Activated CD4-positive, alpha-beta T cell treated with anti-CD3 and anti-CD28 coated beads for 4 hours (primary cell): ENCODE results near the gene LRP2.
A peak's percentile ranks its signal among the peaks of the same experiment; 100 is the strongest.
"Not testable (repeated sequence)": the region's sequence is repeated elsewhere in the genome, so short reads cannot be mapped to it uniquely, and the experiment has no call there.

ENCODE experiments used
- DNase-seq, 2 donors: peaks; one replicate each; pipeline ENCODE4 v3.0.0-alpha.2; 2020

LRP2 gene

DNA sequence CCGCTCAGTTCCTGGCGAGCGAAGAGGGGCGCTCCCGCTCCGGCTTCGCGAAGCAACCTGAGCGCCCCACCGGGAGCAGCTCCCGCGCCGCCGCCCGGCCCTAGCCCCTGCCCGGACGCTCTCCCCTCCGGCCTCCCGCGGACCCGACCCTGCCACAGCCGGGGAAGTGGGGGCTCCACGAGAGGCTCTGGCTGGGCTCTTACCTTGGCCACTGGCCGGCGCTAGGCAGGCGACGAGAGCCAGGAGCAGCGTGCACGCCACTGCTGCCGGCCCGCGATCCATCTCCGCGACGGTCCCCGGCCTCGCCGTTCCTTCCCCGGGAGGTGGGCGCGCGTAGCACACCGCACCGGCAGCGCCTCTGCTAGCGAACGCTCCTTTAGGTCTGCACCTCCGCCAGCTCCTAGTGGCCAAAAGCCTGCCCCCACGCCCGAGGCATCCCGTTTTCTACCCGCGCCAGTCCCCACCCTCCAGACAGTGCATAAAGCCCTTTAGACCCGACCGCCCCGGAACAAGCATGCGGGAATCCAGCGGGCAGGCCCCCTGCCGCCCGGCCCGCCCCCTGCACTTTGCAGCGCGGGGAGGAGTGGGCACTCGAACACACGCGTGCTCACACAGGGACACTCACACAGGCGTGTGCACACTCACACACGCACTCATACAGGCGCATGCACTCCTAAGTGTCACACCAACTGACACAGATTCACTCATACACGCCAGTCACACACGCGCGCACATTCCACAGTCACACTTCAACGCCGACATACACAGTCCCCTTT is at the start of gene LRP2:
TSS of gene LRP2 (minus strand) at position 417 of the 776 bp plus-strand sequence. CDS start at position 282, 135 bp downstream.
- peak in 1 of 2 donors; percentile 19 for DNase-seq

DNA sequence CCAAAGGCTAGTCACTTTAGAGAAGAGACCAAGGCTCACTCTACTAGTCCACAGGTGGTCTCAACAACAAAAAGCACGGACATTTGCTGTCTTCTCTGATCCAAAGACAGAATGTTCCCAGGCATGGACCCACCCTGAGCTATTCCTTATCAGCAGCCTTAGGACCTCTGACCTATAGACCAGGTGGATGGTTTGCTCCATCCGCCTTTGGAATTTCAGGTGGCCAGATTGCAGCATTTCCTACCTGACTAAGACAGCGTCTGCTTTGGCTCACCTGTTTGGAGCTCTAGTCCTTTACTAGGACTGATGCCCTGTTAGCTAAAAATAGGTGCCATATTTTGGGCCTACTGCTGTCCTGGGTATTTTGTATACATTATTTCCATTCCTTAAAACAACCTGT is 44.6 kb upstream of the LRP2 start:
- DNase-seq: no peak

DNA sequence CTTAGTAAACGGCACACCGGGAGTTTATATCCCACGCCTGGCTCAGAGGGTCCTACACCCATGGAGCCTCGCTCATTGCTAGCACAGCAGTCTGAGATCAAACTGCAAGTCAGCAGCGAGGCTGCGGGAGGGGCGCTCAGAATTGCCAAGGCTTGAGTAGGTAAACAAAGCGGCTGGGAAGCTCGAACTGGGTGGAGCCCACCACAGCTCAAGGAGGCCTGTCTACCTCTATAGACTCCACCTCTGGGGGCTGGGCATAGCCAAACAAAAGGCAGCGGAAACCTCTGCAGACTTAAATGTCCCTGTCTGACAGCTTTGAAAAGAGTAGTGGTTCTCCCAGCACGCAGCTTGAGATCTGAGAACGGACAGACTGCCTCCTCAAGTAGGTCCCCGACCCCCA is 37.2 kb upstream of the LRP2 start:
- not testable (repeated sequence) for DNase-seq

DNA sequence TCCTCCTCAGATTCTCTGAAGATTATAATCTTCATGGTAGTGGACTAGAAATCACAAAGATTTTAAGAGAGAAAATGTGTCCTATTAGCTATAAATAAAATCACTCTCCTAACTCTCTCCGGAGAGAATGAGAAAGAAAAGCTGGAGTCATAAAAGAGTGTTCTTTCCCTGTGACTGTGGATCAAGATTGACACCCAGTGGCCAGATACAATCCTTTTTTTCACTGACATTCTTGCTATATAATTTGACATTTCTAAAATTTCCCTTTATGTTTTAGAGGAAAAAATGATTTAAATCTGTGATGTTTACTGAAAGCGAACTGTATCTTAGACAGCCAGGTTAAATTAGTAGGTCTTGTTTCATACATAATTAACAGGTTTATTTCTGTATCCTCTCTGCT is 35.4 kb upstream of the LRP2 start:
- DNase-seq: no peak

- no peak for DNase-seq
Measured at GRCh38 chr2:169395821-169396374, 33.6 kb upstream of the LRP2 start.

- DNase-seq: no peak
Measured at GRCh38 chr2:169393068-169393590, 30.8 kb upstream of the LRP2 start.

DNA sequence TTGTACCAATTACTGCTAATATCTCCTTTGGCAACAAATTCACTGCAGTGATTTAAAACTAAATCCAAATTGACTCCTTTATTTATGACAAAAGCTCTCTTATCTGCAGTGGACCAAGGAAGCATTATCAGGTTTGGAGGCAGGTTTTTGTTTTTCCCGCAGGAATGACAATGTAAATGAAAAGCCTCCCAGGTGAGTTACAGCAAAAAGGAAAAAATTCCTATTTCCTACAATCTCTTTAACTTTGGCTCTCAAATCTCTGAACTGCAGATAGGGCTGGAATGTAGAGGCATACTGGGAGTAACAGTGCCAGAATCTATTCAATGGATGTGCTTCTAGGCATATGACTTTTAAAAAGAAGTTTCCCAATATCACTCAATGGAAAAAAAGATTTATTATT is 28.9 kb upstream of the LRP2 start:
- no peak for DNase-seq

GRCh38 chr2:169388161-169388560 is 25.8 kb upstream of the LRP2 start:
- DNase-seq: no peak

GRCh38 chr2:169386722-169387121 is 24.4 kb upstream of the LRP2 start:
- DNase-seq: no peak

DNA sequence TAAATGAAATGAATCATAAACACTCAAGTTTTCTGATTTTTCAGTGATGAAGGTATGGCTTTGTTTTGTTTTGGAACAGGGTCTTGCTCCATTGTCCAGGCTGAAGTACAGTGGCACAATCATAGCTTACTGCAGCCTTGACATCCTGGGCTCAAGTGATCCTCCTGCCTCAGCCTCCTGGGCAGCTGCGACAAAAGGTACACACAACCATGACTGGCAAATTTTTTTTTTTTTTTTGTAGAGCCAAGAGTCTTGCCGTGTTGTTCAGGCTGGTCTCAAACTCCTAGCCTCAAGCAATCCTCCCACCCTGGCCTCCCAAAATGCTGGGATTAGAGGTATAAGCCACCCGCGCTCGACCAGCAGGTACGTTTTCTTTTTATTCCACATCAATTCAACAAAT is 22.5 kb upstream of the LRP2 start:
- DNase-seq: no peak

DNA sequence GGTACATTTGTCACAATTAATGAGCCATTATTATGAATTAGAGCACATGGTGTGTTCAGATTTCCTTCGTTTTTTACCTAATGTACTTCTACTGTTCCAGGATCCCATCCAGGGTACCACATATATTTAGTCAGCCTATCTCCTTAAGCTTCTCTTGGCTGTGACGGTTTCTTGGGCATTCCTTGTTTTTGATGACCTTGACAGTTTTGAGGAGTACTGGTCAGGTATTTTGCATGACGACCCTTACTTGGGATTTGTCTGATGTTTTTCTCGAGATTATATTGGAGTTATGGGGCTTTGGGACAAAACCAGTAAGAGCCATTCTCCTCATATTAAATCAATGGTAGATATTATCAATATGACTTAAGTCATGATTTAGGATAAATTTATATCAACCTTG is 10.2 kb upstream of the LRP2 start:
- DNase-seq: no peak

GRCh38 chr2:169366066-169366465 is 3.7 kb upstream of the LRP2 start:
- no peak for DNase-seq

DNA sequence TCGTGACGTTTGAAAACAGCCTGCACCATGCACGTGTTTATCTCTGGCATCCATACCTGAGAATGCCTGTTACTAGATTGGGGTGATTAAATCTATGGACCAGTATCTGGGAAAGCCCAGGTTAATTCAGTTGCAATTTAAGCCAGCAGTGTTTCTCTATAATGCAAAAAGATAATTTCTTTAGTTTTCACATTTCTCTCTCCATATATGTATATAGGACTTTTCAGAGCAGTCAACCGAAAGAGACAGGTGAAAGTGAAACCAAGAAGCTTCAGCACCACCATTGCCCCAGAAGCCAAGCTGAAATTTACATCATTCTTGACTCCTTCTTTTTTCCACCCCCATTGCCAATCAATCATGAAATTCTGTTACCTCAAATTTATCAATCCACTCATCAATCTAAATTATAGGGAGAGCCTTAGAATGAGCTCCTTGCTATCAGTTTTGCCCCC is 2.7 kb upstream of the LRP2 start:
- no peak for DNase-seq

- peak; percentile 18 to 49 for DNase-seq
Measured at GRCh38 chr2:169363560-169364150, 1.3 kb upstream of the LRP2 start.

- DNase-seq: no peak
Measured at GRCh38 chr2:169362894-169363559, 693 bp upstream of the LRP2 start.

GRCh38 chr2:169361706-169362117 is 622 bp downstream of the LRP2 start:
- peak in 1 of 2 donors; percentile 1 for DNase-seq

DNA sequence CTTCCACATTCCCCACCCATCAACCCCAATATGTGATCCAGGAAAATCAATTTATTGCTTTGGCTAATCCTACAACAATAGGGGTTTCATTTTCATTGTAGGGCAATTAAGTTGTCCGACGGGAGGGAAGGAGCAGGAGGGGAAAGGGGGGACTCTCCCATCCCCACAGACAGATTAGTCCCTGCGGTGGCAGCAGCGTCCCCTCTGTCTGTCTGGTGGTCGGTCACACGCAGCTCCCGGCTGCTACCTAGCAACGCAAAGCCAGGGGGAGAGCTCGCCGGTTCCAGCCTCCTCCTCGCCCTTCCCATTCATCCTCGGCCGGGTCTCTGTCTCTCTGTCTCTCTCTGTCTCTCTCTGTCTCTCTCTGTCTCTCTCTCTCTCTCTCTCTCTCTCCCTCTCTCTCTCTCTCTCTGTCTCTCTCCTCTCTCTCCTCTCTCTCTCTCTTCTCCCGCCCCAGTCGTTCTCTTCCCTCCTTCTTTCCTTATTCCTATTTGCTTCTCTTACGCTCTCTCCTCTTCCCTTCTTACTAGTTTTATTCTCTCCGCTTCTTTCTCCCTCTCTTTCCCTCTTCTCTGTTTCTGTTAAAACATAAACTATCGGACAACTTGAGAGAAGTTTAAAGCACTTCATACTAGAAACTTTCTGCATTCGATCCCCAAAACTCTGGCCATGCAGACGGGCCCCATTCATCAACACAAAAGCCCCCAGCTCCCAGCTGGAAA is 1.2 kb downstream of the LRP2 start:
- DNase-seq: no peak

- no peak for DNase-seq
Measured at GRCh38 chr2:169358016-169358415, 4.3 kb downstream of the LRP2 start.

- no peak for DNase-seq
Measured at GRCh38 chr2:169354244-169354643, 8.1 kb downstream of the LRP2 start.

GRCh38 chr2:169351725-169352124 is 10.6 kb downstream of the LRP2 start:
- no peak for DNase-seq

DNA sequence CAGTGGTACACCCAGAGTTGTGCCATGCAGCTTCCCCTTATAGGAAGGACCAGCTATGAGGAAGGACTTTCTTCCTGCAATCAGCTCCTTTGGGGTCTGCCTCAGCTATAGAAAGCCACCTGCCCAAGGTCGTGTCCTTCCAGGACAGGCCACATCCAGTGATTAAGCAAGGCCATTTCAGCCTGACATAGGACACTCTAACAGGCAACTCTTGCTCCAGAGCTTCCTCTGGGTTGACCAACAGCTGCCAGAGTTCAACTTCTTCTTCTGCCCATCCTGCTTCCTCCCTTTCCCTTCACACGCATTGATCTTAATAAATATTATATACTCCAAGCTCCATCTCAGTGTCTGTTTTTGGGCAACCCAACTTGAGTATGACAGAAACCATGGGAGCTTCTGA is 12.8 kb downstream of the LRP2 start:
- DNase-seq: no peak

- no peak for DNase-seq
Measured at GRCh38 chr2:169348321-169349024, 13.9 kb downstream of the LRP2 start.
